ENCODE measurements around the gene CNIH2.

CNIH2 gene

DNA sequence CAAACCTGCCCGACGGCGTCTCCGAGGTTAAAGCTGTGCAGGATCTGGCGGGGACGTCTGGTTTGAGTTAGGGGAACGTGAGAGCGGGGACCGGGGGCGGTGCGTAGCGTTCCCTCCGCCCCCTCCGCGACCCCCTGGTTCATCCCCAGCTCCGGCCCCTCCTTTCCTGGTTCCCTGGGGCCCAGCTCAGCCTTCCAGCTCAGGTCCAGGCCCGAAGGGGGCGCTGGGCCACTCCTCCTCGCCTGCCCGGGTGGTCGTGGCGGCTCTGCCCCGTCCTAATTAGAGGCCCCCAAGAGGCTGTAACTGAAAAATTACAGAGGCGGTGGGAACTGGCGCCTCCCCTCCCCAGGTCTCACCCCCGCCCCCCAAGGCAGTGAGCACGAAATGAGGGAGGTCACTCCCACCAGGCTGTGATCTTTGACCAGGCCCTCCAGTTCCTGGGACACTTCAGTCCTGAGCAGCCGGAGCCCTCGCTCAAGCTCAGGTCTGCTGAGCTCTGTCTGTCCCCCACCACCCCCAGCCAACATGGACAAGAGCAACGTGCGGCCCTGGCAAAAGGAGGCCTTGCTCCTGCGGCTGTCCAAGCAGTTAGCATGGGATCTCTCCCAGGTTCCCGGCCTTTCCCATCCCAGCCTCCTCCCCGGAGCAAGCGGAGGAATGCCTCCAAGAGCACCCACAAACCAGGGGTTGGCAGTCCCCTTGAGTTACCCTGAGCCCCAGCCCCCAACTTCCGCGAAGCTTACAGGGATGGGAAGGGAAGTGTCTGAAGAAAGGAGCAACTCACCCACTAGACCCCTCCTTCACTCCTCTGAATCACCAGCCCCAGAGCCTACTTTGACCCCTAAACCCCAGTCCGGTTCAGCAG, 35.6 kb downstream of the CNIH2 start:
- TF ChIP-seq MYC (IDR thresholded peaks at IDR 0.05; ENCODE audit: low read depth, low read length): no peak
- TF ChIP-seq POLR2A (IDR thresholded peaks at IDR 0.05; ENCODE audit: extremely low read depth, insufficient read length): no peak
- TF ChIP-seq, protein P1, sequence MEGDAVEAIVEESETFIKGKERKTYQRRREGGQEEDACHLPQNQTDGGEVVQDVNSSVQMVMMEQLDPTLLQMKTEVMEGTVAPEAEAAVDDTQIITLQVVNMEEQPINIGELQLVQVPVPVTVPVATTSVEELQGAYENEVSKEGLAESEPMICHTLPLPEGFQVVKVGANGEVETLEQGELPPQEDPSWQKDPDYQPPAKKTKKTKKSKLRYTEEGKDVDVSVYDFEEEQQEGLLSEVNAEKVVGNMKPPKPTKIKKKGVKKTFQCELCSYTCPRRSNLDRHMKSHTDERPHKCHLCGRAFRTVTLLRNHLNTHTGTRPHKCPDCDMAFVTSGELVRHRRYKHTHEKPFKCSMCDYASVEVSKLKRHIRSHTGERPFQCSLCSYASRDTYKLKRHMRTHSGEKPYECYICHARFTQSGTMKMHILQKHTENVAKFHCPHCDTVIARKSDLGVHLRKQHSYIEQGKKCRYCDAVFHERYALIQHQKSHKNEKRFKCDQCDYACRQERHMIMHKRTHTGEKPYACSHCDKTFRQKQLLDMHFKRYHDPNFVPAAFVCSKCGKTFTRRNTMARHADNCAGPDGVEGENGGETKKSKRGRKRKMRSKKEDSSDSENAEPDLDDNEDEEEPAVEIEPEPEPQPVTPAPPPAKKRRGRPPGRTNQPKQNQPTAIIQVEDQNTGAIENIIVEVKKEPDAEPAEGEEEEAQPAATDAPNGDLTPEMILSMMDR (IDR thresholded peaks at IDR 0.05; ENCODE audit: low read depth, low read length): no peak
- DNase-seq (ENCODE audit: low read depth): peak; percentile 46
- no peak overlapping the region for H3K4me3 ChIP-seq (ENCODE audit: low read depth, low read length)

DNA sequence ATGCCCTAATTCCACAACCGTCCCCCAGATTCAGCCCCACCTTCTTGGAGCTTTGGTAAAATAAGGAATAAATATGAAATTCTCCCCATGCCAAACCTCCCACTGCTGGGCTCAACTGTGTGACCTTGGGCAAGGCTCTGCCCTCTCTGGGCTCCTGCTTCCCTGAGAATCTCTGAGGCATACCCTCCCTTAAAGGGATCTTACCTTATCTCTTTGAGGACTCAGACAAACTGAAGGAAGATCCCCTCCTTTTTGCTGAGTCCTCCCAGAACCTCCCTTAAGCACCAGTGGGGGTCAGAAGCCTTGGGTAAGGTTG, 36.2 kb downstream of the CNIH2 start:
- TF ChIP-seq, protein P2, sequence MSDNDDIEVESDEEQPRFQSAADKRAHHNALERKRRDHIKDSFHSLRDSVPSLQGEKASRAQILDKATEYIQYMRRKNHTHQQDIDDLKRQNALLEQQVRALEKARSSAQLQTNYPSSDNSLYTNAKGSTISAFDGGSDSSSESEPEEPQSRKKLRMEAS (IDR thresholded peaks at IDR 0.05; ENCODE audit: low read depth, low read length): no peak
- no peak for TF ChIP-seq MYC (IDR thresholded peaks at IDR 0.05; ENCODE audit: low read depth, low read length)
- no peak for TF ChIP-seq POLR2A (IDR thresholded peaks at IDR 0.05; ENCODE audit: extremely low read depth, insufficient read length)
- TF ChIP-seq, protein P1 (IDR thresholded peaks at IDR 0.05; ENCODE audit: low read depth, low read length): no peak
- DNase-seq (ENCODE audit: low read depth): no peak
- H3K4me3 ChIP-seq (ENCODE audit: low read depth, low read length): no peak overlapping the region

DNA sequence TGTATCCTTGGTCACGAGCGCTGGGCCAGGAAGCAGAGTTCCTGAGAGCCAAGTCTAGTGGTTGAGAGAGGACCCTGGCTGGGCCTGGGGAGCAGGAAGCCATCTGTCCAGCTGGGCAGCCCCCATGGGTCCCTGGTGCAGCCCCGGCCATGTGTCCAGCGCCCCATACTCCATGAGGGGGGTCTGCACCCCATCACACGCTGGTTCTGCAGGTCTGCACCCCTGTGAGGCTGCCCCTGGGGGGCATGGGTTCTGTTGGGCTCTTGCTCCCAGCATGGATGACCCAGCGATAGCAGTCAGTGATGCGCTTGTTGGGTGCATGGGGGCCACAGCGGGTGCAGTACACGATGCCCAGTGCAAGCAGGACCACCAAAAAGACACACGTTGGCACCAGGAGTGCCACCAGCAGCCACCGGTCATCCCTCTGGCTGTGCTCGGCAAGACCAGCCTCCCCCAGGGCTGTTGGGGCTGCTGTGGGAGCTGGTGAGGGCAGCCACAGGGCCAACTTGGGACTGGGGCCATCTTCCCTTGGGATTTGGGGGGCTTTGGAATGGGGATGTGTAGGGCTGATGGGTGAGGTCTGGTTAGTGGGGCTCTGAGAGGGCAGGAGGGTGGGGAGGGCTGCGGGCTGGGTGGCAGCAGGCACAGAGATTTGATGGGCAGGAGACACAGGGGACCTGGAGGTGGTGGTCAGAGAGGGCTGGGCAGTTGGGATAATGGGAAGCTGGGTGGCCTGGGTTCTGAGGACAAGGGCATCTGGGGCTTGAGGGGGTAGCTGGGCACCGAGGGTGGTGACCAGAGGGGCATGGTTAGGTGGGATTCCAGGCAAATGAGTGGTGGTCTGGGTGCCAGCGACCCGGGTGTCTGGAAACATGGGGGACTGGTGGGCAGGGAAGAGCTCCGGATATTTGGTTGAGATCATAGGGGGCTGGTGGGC, 36.9 kb downstream of the CNIH2 start:
- no peak for DNase-seq (ENCODE audit: low read depth)
- TF ChIP-seq, protein P1 (IDR thresholded peaks at IDR 0.05; ENCODE audit: low read depth, low read length): no peak
- TF ChIP-seq, protein P2 (IDR thresholded peaks at IDR 0.05; ENCODE audit: low read depth, low read length): no peak
- no peak for TF ChIP-seq POLR2A (IDR thresholded peaks at IDR 0.05; ENCODE audit: extremely low read depth, insufficient read length)
- no peak for TF ChIP-seq MYC (IDR thresholded peaks at IDR 0.05; ENCODE audit: low read depth, low read length)
- no peak overlapping the region for H3K4me3 ChIP-seq (ENCODE audit: low read depth, low read length)

DNA sequence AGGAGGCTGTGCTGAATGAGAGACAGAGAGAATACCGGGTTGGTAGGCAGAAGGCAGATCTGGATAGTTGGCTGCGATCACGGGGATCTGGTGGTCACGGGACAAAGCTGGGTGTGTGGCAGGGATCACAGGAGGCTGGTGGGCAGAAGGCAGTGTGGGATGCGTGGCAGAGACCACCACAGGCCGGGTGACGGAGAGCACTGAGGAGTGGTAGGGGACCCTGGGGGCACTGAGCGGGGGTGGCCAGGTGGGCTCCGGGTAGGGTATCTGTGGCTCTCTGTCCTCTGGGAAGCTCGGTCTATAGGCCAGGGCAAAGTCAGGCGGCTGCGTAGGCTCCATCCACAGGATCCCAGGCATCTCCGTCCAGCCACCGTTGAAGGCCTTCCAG, 37.5 kb downstream of the CNIH2 start:
- DNase-seq (ENCODE audit: low read depth): no peak
- TF ChIP-seq, protein P1 (IDR thresholded peaks at IDR 0.05; ENCODE audit: low read depth, low read length): no peak
- no peak overlapping the region for H3K4me3 ChIP-seq (ENCODE audit: low read depth, low read length)

DNA sequence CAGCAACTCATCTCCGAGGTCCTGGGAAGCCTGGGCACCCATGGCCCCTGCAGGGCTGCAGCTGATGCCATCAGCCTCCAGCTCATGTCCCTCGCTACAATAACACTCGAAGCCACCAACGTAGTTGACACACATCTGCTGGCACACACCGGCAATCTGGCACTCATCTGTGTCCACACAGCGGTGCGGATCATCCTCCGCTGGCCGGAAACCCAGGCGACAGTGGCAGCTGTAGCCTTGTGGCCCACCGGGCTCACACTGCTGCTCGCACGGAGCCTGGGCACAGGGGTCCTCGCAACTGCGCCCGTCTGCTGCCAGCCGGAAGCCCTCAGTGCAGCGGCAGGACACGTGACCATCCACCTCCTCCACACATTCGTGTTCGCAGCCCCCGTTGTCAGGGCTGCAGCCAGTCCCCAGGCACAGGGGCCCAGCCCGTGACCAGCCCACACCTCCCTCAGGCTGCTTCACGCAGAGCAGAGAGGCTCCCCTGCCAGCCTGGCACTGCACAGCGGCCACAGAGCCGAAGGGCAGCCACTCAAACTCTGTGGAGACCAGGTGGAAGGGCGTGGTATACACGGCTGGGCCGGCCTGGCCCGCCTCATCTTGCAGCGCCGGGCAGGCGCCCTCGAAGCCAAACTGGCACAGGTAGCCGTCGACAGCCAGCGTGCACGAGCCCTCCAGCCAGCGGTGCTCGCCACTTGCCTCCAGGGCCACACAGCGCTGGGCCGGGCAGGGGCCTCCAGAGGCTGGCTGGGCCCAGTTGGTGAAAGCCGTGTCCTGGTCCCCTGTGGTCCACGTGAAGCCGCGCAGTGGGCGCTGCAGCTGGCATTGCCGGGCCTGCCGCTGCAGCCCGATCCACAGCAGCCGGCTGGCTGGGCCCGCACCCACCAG, 38.2 kb downstream of the CNIH2 start:
- H3K4me3 ChIP-seq (ENCODE audit: low read depth, low read length): no peak overlapping the region
- TF ChIP-seq, protein P2 (IDR thresholded peaks at IDR 0.05; ENCODE audit: low read depth, low read length): no peak
- TF ChIP-seq, protein P1 (IDR thresholded peaks at IDR 0.05; ENCODE audit: low read depth, low read length): no peak
- TF ChIP-seq MYC (IDR thresholded peaks at IDR 0.05; ENCODE audit: low read depth, low read length): no peak
- no peak for TF ChIP-seq POLR2A (IDR thresholded peaks at IDR 0.05; ENCODE audit: extremely low read depth, insufficient read length)
- DNase-seq (ENCODE audit: low read depth): no peak
